Stomach smooth muscle (tissue), 2 donors: ENCODE measurements around the gene MPHOSPH8.

ENCODE experiments used
- H3K27ac ChIP-seq: one replicate; pipeline ENCODE4 v1.7.0; 2013; ENCODE audit warnings: mild to moderate bottlenecking, low read length, inconsistent platforms
- H3K27me3 ChIP-seq, 2 donors: one replicate each; pipeline ENCODE4 v1.7.0; 2013; ENCODE audit warnings: low read length in 2 of 2; ENCODE audit not compliant: insufficient read depth in 2 of 2, control insufficient read depth in 1 of 2
- H3K36me3 ChIP-seq, 2 donors: one replicate each; pipeline ENCODE4 v1.7.0; 2013; ENCODE audit warnings: low read length in 2 of 2; ENCODE audit not compliant: control insufficient read depth in 2 of 2, insufficient read depth in 2 of 2
- H3K4me1 ChIP-seq: one replicate; pipeline ENCODE4 v1.7.0; 2013; ENCODE audit warnings: low read length; ENCODE audit not compliant: control insufficient read depth, insufficient read depth
- H3K4me3 ChIP-seq, 2 donors: one replicate each; pipeline ENCODE4 v1.7.0; 2013; ENCODE audit warnings: low read length in 2 of 2
- H3K9ac ChIP-seq, 2 donors: one replicate each; pipeline ENCODE4 v1.7.0; 2013; ENCODE audit warnings: low read length in 2 of 2, mild to moderate bottlenecking in 1 of 2
- H3K9me3 ChIP-seq, 2 donors: one replicate each; pipeline ENCODE4 v1.7.0; 2013; ENCODE audit warnings: low read length in 2 of 2; ENCODE audit not compliant: control insufficient read depth in 2 of 2
- donor health status: healthy.
- donor health status: Pancreatic carcinoma.

The MPHOSPH8 gene, protein sequence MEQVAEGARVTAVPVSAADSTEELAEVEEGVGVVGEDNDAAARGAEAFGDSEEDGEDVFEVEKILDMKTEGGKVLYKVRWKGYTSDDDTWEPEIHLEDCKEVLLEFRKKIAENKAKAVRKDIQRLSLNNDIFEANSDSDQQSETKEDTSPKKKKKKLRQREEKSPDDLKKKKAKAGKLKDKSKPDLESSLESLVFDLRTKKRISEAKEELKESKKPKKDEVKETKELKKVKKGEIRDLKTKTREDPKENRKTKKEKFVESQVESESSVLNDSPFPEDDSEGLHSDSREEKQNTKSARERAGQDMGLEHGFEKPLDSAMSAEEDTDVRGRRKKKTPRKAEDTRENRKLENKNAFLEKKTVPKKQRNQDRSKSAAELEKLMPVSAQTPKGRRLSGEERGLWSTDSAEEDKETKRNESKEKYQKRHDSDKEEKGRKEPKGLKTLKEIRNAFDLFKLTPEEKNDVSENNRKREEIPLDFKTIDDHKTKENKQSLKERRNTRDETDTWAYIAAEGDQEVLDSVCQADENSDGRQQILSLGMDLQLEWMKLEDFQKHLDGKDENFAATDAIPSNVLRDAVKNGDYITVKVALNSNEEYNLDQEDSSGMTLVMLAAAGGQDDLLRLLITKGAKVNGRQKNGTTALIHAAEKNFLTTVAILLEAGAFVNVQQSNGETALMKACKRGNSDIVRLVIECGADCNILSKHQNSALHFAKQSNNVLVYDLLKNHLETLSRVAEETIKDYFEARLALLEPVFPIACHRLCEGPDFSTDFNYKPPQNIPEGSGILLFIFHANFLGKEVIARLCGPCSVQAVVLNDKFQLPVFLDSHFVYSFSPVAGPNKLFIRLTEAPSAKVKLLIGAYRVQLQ

DNA sequence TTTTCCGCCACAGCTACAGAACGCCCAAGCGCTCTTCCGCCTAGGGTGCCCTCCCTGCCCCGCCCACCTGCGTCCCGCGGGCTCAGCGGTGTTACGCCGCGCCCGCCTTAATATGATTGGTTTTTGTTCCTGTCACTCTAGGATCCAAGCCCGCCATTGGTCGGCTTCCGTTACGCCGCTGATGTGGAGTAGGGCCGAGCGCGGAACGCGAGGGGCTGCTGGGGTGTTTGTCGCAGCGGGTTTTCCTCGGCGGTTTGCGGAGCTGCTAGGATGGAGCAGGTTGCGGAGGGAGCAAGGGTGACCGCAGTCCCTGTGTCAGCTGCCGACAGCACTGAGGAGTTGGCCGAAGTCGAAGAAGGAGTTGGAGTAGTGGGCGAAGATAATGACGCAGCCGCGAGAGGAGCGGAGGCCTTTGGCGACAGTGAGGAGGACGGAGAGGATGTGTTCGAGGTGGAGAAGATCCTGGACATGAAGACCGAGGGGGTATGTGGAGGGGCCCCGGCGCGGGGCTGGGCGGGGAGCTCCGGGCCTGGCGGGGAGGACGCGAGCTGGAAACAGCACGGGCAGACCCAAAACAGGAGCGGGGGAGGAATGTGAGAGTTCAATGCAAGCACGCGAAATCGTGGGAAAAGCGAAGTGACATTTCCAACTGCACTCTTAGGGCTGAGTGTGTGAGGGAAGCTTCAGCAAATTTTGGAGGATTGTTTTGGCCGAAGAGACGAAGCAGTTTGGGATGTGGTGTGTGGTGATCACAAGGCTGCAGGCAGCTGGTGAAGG lies at the start of gene MPHOSPH8:
Gene MPHOSPH8, plus strand, starts transcription at position 181 of the 777 bp plus-strand sequence. Its CDS starts 90 bp downstream, at position 271.
- peak within 1 kb of the TSS; percentile 91 for H3K27ac ChIP-seq
- H3K36me3 ChIP-seq = no peaks in the 10 kb centered on the region
- H3K4me3 ChIP-seq = peak within 1 kb of the TSS; percentile 79 to 97
- peak within 1 kb of the TSS; percentile 83 to 90 for H3K9ac ChIP-seq
- H3K4me1 ChIP-seq = peaks cover 19% of the 10 kb centered on the region
- H3K9me3 ChIP-seq = no peaks in the 10 kb centered on the region
- H3K27me3 ChIP-seq = no peaks in the 10 kb centered on the region

DNA sequence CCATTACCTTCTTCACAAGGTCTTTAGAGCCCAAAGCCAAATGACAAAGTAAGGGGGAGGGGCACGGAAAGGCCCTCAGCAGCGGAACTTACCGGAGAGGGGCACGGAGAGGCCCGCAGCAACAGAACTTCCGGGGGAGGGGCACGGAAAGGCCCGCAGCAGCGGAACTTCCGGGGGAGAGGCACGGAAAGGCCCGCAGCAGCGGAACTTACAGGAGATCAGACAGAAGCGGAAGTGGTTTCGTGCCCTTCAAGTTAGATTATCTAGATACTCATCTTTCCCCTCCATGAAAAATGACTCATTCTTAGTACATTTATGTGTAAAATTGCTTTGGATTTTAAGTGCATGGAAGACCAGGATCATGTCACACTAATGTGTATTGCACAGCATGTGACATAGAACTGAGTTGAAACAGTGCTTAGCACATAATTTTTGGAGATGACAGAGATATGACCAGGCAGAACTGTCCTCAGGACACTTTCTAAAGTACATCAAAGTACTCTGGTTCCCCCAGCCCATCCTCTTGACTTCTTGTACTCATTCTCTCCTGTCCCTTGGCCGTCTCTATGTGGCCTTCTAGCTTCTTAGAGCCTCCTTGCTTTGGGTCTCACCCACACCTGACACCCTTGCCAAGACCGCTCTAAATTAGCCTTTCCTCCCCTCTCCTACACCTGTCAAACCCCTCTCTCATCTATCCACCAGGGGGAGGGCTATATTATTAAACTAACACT lies 46.4 kb upstream of the MPHOSPH8 start:
- no peaks in the 10 kb centered on the region for H3K4me1 ChIP-seq
- peaks cover 0 to 6% of the 10 kb centered on the region in 2 donors for H3K27me3 ChIP-seq
- no peaks in the 10 kb centered on the region for H3K36me3 ChIP-seq
- H3K27ac ChIP-seq = no peak overlapping the region
- H3K9me3 ChIP-seq = no peaks in the 10 kb centered on the region
- no peak overlapping the region for H3K4me3 ChIP-seq
- H3K9ac ChIP-seq = no peak overlapping the region

DNA sequence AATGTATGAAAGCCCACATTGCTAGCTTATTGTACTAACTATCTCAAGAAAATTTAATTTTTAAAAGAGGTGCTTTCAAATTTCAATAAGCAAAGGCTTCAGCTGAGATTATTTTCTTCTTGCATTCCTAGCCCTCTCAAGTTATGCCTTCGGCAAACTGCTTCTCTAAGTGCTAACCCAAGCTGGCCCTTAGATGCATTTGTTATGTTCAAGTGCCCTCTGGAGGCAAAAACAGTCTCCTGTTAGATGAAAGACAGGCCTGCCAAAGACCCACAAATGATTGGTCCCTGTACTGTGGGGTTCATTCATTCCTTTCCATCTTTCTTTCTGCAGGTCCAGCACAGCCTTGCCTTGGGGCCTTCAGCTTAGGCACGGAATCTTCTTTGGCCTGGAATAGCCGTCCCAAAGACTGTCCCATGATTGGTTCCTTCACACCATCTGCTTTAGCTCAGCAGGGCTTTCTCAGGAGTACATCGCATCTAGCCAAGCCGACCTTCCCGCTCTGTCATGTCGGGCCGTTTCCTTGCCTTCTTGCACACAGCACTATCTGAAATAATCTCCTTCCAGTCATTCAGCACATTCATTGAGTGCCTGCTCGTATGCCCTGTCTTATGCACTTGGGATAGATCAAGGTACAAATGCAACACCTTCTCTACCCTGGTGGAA lies 45.7 kb upstream of the MPHOSPH8 start:
- Histone ChIP-seq H3K4me3 (no peak overlapping the region), H3K36me3 (no peaks in the 10 kb centered on the region), H3K9ac (no peak overlapping the region), H3K9me3 (no peaks in the 10 kb centered on the region), H3K27ac (no peak overlapping the region), H3K4me1 (no peaks in the 10 kb centered on the region), H3K27me3 (peaks cover 0 to 6% of the 10 kb centered on the region in 2 donors)

DNA sequence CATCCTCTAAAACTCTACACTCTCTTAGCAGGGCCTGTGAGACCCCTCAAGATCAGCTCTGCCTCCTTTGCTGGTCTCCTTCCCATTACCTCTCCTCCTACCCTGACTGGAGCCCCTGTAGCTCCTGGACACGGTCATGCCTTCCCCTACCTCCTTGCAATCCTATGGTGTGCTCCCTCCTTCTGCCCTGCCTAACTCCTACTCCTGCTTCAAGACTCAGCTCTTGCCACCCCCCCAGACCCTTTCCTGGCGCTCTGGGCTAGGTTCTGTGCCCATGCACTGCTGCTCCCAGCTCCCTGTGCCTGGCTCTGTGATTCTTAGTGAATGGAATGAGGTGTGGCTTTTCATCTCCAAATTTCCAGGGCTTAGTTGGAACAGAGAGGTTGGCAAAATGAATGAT lies 44.1 kb upstream of the MPHOSPH8 start:
- Histone ChIP-seq H3K4me1 (no peaks in the 10 kb centered on the region), H3K27me3 (peaks cover 0 to 6% of the 10 kb centered on the region in 2 donors), H3K36me3 (no peaks in the 10 kb centered on the region), H3K9ac (no peak overlapping the region), H3K9me3 (no peaks in the 10 kb centered on the region), H3K27ac (no peak overlapping the region), H3K4me3 (no peak overlapping the region)

DNA sequence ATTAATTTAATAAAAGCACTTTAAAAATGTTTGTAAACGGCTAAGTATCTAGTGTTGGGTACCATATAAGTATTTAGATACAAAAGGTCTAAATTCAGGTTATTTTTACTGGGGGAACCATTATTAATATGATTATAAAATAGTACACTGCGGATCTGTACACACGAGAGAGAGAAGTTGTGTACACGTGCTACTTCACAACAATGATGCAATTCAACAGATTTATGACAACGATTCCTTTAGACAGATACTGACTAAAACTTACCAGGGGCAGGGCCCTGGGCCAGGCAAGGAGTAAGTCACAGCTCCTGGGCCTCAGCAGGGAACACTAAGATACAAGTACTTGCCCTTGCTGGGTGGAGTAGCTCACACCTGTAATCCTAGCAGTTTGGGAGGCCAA lies 43.0 kb upstream of the MPHOSPH8 start:
- Histone ChIP-seq H3K9ac (no peak overlapping the region), H3K36me3 (no peaks in the 10 kb centered on the region), H3K9me3 (no peaks in the 10 kb centered on the region), H3K4me3 (no peak overlapping the region), H3K27ac (no peak overlapping the region), H3K4me1 (no peaks in the 10 kb centered on the region), H3K27me3 (peaks cover 0 to 6% of the 10 kb centered on the region in 2 donors)

DNA sequence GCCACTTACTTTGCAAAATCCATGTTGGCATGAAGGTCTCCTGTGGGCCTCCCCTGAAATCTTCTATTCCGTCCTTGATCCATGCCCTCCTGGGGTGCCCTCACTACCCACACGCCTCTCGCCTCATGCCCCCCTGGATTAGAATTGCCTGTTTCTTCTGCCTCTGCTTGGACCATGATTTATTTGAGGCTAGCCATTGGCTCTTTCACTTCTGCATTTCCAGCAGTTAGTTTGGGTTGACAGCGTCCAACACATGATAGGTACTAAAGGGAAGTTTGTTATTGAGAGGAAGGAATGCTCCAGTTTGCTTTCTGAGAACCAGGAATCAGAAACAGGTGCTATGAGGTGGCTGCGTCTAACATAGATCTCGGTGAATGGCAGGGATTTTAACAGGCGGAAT lies 41.6 kb upstream of the MPHOSPH8 start:
- H3K27ac ChIP-seq = no peak overlapping the region
- no peaks in the 10 kb centered on the region for H3K9me3 ChIP-seq
- no peaks in the 10 kb centered on the region for H3K36me3 ChIP-seq
- H3K27me3 ChIP-seq = peaks cover 0 to 6% of the 10 kb centered on the region in 2 donors
- H3K4me3 ChIP-seq = no peak overlapping the region
- no peaks in the 10 kb centered on the region for H3K4me1 ChIP-seq
- no peak overlapping the region for H3K9ac ChIP-seq

DNA sequence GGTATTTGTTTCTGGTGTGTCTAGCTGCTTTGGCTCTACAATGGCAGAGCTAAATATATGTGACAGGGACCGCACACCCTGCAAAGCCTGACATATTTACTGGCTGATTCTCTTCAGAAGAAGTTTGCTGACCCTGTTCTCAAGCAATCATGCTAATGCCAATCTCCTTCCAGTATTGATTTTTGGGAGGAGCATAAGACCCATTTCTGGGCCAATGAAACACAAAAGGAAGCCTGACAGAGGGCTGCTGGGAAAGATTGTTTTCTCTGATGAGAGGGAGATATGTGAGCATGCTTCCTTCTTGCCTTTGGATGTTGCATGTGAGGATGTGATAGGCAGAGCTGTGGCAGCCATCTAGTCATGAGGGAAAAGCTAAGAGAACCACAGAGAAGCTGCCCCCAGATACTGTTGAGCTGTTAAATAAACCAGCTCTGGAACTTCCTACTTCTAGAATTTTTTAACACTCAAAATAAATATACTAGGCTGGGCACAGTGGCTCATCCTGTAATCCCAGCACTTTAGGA lies 40.7 kb upstream of the MPHOSPH8 start:
- Histone ChIP-seq H3K36me3 (no peaks in the 10 kb centered on the region), H3K4me1 (no peaks in the 10 kb centered on the region), H3K9ac (no peak overlapping the region), H3K9me3 (no peaks in the 10 kb centered on the region), H3K27ac (no peak overlapping the region), H3K4me3 (no peak overlapping the region), H3K27me3 (peaks cover 0 to 6% of the 10 kb centered on the region in 2 donors)

DNA sequence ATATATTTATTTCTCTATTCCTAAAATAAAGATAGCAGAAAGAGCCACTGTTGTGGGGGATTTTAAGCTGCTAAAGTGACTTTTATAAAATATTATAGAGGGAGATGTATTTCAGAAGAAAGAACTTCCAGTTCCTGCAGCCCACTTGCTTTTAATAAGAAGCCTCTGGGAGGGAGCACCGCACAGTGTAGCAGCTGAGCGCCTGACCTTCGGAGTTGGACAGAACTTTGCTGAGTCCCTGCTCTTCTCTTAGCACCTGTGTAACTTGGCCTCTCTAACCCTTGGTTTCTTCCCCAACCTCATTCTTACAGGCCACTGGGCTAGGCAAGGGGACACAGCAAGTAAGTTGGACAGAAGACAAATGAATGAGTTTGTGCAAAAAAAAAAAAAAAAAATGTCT lies 37.4 kb upstream of the MPHOSPH8 start:
- no peaks in the 10 kb centered on the region for H3K36me3 ChIP-seq
- no peak overlapping the region for H3K4me3 ChIP-seq
- H3K9ac ChIP-seq = no peak overlapping the region
- H3K27me3 ChIP-seq = peaks cover 0 to 5% of the 10 kb centered on the region in 2 donors
- H3K9me3 ChIP-seq = no peaks in the 10 kb centered on the region
- no peak overlapping the region for H3K27ac ChIP-seq
- no peaks in the 10 kb centered on the region for H3K4me1 ChIP-seq

DNA sequence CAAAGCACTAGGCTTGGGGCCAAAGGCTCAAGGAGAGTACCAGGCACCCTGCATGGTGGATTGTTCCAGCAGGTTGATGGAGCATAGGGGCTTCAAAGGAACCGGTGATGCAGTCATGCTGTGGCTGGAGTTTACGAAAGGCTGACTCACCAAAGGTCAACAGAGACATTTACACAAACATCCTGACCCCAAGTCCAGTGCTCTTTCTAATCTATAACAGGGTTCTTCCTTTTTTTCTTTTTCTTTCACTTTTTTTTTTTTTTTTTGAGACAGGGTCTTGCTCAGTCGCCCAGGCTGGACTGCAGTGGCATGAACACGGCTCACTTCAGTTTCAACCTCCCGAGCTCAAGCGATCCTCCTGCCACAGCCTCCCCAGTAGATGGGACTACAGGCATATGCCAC lies 36.5 kb upstream of the MPHOSPH8 start:
- Histone ChIP-seq H3K4me1 (peaks cover 4% of the 10 kb centered on the region), H3K9me3 (no peaks in the 10 kb centered on the region), H3K36me3 (no peaks in the 10 kb centered on the region), H3K4me3 (no peak overlapping the region), H3K27me3 (peaks cover 5% of the 10 kb centered on the region in 2 donors), H3K27ac (no peak overlapping the region), H3K9ac (no peak overlapping the region)
